WERI-Rb-1 (cell line): ENCODE measurements around the gene WDR91.
"Not testable (repeated sequence)": the region's sequence is repeated elsewhere in the genome, so short reads cannot be mapped to it uniquely, and the experiment has no call there.

Experiments
- DNase-seq: peaks from one replicate; pipeline ENCODE4 v3.0.0-alpha.2; 2020
- H3K27ac ChIP-seq: fragments of 250-450 bp; sonication (Bioruptor Pico); 2 replicates; pipeline ENCODE4 v1.5.1; 2020; ENCODE audit warnings: mild to moderate bottlenecking, moderate library complexity
- H3K27me3 ChIP-seq: fragments of 250-450 bp; sonication (Bioruptor Pico); 2 replicates; pipeline ENCODE4 v1.5.1; 2021; ENCODE audit warnings: mild to moderate bottlenecking, low read depth, moderate library complexity; ENCODE audit not compliant: insufficient read depth, severe bottlenecking
- H3K36me3 ChIP-seq: fragments of 250-450 bp; sonication (Bioruptor Pico); 2 replicates; pipeline ENCODE4 v1.5.1; 2020; ENCODE audit warnings: mild to moderate bottlenecking, moderate library complexity
- H3K4me3 ChIP-seq: 2 replicates; pipeline ENCODE4 v1.5.1; 2011; ENCODE audit warnings: low read depth, mild to moderate bottlenecking, control low read depth, low read length
- H3K9me3 ChIP-seq: fragments of 250-450 bp; sonication (Bioruptor Pico); 2 replicates; pipeline ENCODE4 v1.5.1; 2021; ENCODE audit warnings: mild to moderate bottlenecking, moderate library complexity; ENCODE audit not compliant: severe bottlenecking
- TF ChIP-seq, protein P1 (sequence below): IDR thresholded peaks from 2 replicates; pipeline ENCODE4 v1.5.1; 2011; ENCODE audit warnings: low read depth, mild to moderate bottlenecking, control low read depth, inconsistent platforms, low read length

The WDR91 gene

DNA sequence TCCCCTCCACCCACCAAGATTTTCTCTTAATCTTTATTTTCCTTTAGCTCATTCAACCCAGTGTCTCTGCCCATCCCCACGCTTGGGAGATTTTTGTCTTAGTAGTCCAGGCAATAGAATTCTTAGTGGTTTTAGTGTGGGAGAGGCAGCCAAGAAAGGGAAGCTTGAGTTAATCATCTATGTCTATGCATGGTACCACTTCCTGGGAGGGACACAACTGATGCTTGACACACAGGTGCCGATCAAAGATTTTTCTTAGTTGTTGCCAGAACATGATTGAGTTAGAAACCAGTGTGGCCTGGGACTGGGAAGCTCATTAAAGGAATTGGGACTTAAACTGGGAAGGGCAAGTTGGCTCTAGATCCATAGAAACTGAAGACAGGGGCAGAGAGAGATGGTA, 25.4 kb upstream of the WDR91 start:
- H3K27ac ChIP-seq, result no peak overlapping the region
- no peaks in the 10 kb centered on the region for H3K9me3 ChIP-seq
- TF ChIP-seq, protein P1, sequence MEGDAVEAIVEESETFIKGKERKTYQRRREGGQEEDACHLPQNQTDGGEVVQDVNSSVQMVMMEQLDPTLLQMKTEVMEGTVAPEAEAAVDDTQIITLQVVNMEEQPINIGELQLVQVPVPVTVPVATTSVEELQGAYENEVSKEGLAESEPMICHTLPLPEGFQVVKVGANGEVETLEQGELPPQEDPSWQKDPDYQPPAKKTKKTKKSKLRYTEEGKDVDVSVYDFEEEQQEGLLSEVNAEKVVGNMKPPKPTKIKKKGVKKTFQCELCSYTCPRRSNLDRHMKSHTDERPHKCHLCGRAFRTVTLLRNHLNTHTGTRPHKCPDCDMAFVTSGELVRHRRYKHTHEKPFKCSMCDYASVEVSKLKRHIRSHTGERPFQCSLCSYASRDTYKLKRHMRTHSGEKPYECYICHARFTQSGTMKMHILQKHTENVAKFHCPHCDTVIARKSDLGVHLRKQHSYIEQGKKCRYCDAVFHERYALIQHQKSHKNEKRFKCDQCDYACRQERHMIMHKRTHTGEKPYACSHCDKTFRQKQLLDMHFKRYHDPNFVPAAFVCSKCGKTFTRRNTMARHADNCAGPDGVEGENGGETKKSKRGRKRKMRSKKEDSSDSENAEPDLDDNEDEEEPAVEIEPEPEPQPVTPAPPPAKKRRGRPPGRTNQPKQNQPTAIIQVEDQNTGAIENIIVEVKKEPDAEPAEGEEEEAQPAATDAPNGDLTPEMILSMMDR, result no peak
- no peaks in the 10 kb centered on the region for H3K27me3 ChIP-seq
- no peaks in the 10 kb centered on the region for H3K36me3 ChIP-seq
- DNase-seq, result no peak
- no peak overlapping the region for H3K4me3 ChIP-seq

- Histone ChIP-seq H3K27ac (no peak overlapping the region), H3K27me3 (no peaks in the 10 kb centered on the region), H3K36me3 (no peaks in the 10 kb centered on the region), H3K9me3 (no peaks in the 10 kb centered on the region), H3K4me3 (no peak overlapping the region)
- TF ChIP-seq, protein P1, result no peak
- no peak for DNase-seq
Observed at GRCh38 chr7:135235841-135236240, 24.5 kb upstream of the WDR91 start.

- Histone ChIP-seq H3K9me3 (no peaks in the 10 kb centered on the region), H3K27me3 (no peaks in the 10 kb centered on the region), H3K27ac (no peak overlapping the region), H3K36me3 (no peaks in the 10 kb centered on the region), H3K4me3 (no peak overlapping the region)
- TF ChIP-seq, protein P1, result no peak
- no peak for DNase-seq
Observed at GRCh38 chr7:135234727-135235126, 23.4 kb upstream of the WDR91 start.

- not testable (repeated sequence) for H3K36me3 ChIP-seq, H3K27ac ChIP-seq, H3K27me3 ChIP-seq, H3K4me3 ChIP-seq, DNase-seq, H3K9me3 ChIP-seq
Observed at GRCh38 chr7:135234095-135234494, 22.8 kb upstream of the WDR91 start.

- no peak for DNase-seq
- Histone ChIP-seq H3K27ac (no peak within 1 kb of the TSS), H3K4me3 (no peak within 1 kb of the TSS), H3K27me3 (no peaks in the 10 kb centered on the region), H3K9me3 (no peaks in the 10 kb centered on the region), H3K36me3 (no peaks in the 10 kb centered on the region)
- TF ChIP-seq, protein P1, result no peak
Observed at GRCh38 chr7:135233570-135233969, 22.2 kb upstream of the WDR91 start, which contains the start of gene STRA8. Gene STRA8 (plus strand): TSS chr7:135233838. CDS start chr7:135240525, 6,687 bp downstream.

- no peak overlapping the region for H3K27ac ChIP-seq
- H3K9me3 ChIP-seq, result no peaks in the 10 kb centered on the region
- DNase-seq, result peak; percentile 75
- H3K36me3 ChIP-seq, result no peaks in the 10 kb centered on the region
- H3K27me3 ChIP-seq, result no peaks in the 10 kb centered on the region
- no peak overlapping the region for H3K4me3 ChIP-seq
- TF ChIP-seq, protein P1, result peak; percentile 54
Observed at GRCh38 chr7:135232720-135233119, 21.4 kb upstream of the WDR91 start.
